ENCODE measurements around the gene OTX2.

GRCh38 chr14:56795284-56795622, 15.0 kb downstream of the OTX2 start:
- TF ChIP-seq CTCF (IDR thresholded peaks at IDR 0.05; ENCODE audit: poor library complexity) (no peak), EZH2phosphoT487 (IDR thresholded peaks at IDR 0.05; ENCODE audit: low read depth, severe bottlenecking, unreplicated experiment) (no peak)

Data from hepatocyte (in vitro differentiated cells).